HG02759 (cell line): ENCODE measurements around the gene GRM4.
"Not testable (repeated sequence)": the region's sequence is repeated elsewhere in the genome, so short reads cannot be mapped to it uniquely, and the experiment has no call there.

ENCODE experiments used
- ATAC-seq: cut with Tn5 transposase; IDR thresholded peaks from one replicate; pipeline ENCODE4 v1.9.1; 2021; ENCODE audit warnings: mild to moderate bottlenecking, moderate library complexity; ENCODE audit not compliant: unreplicated experiment

Gene GRM4

DNA sequence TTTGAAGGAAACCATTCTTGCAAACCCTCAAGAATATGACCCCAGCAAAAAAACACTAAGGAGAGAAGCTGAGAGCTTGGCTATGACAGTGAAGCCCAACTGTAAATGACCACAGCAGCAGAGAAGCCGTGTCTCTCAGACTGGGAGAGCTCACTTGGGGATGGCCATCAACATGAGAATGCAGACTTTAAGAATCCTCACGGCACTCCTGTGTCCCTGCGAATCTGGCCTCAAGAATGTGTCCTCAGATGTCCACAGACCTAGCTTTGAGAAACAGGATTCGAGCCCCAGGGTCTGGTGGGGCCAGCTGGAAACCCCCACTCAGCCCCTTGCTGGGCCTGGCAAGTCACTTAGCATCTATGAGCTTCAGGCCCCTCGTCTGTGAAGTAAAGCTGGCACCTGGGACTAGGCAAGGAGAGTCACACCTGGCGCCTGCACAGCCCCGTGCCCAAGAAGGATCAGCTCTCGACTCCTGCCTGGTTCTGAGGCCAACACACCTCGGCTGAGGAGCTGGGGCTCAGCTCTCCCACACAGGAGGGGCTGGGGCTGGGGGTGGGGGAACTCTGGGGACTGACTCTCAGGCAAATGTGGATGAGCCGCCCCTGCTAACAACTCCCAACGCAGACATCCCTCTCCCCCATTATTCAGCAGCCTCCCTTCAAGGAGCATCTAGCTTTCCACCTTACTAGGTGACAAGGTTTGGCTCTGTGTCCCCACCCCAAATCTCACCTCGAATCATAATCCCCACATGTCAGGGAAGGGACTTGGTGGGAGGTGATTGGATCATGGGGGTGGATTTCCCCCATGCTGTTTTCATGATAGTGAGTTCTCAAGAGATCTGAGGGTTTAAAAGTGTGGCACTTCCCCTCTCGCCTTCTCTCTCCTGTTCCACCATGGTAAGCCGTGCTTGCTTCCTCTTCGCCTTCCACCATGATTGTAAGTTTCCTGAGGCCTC, 97.7 kb downstream of the GRM4 start:
- no peak for ATAC-seq

DNA sequence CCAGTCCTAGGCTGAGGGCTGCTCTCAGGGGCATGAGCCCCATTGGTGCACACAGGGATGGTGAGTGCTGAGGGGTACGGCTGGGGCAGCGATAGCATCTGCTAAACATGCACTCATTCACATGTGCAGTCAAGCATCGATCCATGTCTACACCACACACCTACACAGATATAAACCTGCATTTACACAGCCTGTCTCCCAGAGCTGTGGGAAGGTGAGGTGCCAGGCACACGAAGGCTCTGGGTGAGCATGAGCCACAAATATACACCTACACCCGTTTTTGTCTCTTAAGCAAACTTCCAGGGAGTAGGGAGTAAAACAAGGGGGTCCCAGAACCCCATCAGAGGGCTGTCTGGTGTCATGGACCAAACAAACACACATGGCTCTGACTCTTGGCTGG, 99.3 kb downstream of the GRM4 start:
- ATAC-seq = no peak

DNA sequence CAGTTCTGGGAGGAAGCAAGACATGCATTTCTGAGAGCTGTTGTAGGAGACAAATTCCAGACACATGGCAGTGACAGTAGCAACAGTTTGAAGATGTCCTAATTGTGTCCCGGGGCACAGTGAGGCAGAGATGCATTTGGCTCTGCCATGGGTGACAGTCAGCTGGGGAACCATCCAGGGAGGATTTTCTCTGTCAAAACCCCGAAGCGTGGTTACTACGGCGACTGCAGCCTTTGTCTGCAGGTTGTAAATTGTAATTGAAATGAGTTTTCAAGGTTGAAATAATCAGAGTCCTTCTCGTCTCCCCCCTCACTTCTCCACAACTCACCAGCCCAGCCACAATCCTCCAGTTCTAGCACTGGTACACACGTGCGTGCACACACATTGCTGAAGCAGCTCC, 100.1 kb downstream of the GRM4 start:
- ATAC-seq = no peak

DNA sequence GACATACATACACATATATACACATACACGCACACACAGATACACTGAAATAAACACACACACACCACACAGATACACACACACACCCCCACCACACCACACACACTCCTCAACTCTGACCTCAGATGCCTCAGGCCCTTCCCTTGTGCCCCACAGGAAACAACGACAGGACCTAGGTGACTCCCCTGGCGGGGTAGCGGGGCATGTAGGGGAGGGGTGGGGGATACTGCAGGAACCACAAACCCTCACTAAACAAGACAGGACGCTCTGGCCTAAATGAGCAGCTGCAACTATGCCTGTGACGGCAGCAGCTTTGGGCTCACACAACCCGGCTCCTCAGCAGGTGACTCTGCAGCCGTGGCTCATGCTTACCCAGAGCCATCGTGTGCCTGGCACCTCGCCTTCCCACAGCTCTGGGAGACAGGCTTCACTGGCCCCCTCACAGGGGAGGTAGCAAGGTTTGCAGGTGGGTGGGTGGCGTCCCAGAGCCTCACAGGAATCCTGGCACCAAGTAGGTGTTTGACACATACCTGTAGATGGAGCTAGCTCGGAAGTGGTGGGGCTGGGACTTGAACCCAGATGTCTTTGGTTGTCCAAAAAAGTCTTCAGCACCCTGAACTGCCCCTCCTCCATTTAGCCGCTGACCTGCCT, 100.8 kb downstream of the GRM4 start:
- ATAC-seq = no peak

DNA sequence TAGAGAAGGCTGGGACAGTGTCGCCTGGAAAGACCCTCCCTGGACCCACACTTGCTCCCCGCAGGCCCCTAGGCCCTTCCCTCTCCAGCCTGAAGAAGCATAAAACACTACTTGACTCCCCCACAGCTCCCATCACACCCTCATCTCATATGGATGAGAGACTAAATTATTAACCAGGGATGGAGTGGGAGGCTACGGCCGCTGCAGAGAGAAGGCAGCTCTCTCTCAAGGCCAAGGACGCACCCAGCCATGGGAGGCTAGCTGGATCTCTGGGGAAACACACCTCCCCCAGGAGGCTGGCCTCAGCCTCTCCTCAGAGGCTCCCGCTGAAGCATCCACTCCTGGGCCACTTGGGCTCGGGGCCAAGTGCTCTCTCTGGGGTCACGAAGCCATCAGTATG, 102.5 kb downstream of the GRM4 start:
- no peak for ATAC-seq

DNA sequence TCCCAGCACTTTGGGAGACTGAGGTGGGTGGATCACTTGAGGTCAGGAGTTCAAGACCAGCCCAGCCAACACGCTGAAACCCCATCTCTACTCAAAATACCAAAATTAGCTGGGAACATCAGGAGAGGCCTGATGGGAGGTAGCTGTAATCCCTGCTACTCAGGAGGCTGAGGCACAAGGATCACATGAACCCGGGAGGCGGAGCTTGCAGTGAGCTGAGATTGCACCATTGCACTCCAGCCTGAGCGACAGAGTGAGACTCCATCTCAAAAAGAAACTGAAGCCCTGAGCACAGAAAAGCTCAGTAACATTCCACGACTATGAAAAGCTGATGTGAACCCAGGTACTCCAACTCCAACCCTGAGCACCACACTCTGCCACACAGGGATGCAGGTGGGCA, 103.9 kb downstream of the GRM4 start:
- ATAC-seq = not testable (repeated sequence)

DNA sequence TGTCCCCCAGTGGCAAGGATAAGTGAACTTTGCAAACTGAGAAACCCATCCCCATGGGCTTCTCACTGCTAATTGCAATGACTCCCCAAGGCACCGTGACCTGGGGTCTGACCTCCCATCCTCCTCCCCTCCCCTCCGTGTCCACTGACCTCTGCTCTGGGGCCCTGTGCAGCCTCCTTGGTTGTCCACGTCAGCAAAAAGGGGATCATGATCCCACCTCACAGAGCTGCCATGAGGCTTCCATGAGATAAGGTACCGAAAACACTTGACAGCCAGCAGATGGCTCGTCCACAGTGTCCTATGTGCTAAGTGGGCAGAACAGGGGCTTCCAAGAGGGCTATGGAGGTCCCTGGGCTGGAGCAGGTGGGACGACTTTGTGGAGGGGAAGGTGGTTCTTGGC, 104.5 kb downstream of the GRM4 start:
- no peak for ATAC-seq

DNA sequence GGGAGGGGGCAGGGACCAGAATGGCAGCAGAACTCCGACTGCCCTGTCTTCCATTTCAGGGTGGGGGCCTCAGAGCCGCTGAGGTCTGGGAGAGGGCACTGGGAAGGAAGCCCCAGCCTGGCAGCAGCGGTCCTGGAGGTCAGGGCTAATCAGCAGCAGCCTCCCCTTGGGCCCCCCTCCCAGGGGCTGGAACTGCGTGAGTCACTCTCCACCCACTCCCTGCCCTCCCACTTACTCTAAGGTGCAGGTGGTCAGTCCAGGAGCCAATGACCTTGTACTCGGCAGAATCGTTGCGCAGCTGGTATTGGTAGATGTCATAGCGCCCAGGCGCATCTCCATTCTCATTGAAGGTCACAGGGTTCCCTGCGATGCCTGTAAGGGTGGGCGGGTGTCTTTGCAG, 105.9 kb downstream of the GRM4 start:
- ATAC-seq = no peak

DNA sequence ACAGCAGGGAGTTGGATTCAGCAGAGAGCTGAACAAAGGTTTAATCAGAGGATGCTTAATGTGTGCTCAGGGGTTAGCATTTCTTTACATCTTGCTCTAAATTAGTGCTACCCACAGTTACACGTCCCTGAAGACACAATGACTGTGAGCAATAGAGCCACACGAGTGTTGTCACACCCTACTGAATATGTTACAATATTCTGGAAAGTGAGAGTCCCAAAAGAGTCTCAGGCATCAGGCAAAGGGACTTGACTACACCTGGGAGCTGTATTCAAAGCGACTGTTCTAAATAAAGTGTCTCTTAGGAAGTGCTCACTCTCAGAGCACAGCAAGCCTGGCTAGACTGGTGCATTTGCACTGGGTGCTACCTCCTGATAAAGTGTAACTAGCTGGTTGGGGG, 108.7 kb downstream of the GRM4 start:
- no peak for ATAC-seq

DNA sequence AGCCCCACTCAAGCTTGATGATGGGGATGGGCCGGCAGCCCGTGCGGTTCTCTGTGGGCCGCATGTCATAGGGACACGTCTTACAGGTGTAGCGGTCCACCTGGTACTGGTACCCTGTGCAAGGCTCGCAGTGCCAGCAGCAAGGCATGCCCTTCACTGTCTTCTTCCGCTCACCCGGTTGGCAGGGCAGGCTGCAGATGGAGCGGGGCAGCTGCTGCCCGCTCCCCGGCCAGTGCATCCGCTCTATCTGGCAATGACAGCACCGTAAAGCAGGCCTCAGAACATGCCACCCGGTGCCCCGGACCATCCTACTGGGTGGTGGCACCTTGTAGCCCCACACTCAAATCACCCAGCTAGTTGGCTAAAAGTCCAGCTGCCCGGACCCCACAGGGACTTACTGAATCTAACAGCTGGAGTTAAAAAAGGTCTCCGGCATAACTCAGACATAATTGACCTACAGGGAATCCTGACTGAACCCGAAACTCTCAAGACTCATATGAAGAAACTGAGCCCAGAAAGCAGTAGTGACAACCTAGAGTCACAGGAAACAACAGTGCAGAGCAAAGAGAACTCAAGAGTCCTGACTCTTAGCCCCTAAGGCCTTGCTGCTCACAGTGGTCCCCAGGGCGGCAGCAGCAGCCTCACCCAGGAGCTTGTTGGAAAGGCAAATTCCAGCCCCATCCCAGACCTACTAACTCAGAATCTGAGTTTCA, 109.4 kb downstream of the GRM4 start:
- ATAC-seq = no peak

DNA sequence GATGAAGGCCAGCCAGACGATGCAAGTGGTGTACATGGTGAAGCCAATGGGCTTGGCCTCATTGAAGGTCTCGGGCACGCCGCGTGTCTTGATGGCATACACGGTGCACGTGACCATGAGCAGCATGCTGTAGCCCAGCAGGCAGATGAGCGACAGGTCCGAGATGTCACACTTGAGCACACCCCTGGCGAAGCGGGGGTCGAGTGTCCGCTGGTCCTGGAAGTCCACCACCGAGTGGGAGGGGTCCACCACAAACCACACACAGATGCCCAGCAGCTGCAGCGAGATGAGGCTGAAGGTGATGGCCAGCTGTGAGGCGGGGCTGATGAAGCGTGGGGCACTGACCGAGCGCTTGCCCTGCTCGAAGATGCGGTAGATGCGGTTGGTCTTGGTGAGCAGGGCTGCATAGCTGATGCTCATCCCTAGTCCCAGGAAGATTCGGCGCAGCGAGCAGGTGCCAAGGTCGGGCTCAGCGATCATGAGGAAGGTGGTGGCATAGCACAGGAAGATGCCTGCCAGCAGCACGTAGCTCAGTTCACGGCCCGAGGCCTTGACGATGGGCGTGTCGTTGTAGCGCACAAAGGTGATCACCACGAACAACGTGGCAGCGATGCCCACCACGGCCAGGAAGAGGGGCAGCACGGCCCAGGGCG, 110.1 kb downstream of the GRM4 start:
- ATAC-seq = no peak

DNA sequence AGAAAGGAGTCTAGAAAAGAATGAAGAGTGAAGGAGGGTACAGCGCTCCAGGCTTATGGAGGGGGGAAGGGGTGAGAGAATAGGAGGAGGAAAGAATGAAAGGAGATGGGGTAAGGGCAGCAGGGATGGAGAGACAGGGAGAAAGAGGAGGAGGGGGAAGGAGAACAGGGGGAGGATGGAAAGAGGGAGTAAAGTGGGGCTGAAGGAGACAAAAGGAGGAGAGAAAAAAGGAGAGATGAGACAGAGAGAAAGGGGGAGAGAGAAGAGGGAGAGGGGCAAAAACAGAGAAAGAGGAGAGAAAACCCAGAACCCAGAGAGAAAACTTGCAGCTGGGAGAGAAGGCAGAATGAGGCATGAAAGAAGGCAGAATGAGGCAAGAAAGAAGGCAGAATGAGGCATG, 110.7 kb downstream of the GRM4 start:
- ATAC-seq = no peak

DNA sequence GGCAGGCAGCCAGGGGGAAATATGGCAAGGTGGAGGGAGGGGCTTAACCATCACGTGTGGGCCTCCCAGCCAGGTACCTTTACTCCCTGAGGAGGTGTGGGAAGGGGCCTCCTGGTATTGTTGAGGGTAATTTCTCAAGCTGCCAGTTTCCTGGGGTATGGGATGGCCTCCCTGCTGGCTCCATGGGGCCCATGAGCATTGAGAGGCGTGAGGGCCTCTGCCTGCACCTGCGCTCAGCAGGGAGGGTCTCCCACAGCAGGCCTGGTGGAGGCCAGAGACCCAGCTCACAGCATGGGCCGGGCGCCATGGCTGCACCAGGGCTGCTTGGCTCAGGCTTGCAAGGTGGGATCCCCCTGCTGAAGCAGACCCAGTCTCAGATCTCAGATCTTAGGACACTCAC, 113.0 kb downstream of the GRM4 start:
- no peak for ATAC-seq

DNA sequence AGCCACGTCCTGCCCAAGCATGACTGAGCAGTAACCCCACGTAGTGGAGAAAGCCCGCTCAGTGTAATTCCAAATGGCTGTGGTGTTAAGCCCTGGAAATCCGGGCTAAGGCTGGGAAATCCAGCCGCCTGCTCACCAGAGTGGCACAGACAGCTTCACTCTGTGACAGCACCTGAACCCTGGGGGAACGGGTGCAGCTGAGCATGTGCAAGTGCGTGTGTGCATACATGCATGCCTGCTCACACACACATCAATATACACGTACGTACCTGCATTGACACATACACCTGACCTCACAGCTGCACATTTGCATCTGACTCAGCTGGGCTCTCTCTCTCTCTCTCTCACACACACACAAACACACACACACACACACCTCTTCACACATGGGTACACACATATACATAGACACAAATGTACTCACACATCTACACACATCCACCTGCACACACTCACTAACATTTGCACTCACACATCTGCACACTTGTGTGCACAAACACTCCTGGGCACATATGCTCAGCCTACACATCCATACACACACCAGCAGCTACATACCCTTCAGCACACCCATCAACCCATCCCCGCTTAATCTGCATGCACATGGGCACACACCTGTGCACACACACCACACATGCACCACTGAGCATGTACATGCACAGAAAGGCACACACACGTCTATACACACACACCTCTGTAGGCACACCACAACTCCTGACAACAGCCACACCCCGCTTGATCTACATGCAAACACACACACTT, 114.1 kb downstream of the GRM4 start:
- ATAC-seq = no peak

DNA sequence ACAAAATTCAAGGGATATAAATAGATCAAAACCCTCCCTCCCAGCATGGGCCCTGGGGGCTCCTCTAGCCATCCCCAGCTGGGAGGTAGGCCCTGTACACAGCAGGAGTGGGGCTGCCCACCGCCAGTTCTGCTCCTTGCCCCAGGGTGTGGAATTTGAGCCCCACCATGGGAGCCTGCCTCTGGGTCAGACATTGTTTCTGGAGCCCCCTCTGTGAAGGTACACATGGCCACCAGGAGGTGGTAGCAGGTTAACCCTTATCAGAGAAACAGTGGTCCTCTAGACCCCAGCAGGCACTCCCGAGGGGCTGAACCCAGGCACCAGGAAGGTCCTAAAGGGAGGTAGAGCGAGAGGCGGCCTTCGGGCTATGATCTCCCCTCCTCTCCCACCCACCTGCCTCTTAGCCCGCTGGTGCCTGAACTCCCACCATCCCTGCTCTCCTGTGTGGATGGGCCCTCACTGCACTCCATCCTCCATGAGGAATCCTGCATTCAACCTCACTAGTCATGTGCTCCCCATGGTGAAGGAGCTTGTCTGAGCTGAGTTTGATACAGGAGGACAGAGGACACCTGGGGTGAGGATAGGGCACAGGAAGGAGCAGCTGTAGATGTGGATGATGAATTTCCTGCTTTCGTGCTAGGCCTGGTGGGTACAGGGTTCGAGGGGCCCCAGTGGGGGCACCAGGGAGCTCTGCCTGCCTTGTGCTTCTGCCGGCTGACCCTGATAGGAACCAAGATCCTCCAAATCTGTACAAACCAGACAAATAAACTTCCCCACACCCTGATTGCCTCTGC, 114.9 kb downstream of the GRM4 start:
- ATAC-seq = no peak

DNA sequence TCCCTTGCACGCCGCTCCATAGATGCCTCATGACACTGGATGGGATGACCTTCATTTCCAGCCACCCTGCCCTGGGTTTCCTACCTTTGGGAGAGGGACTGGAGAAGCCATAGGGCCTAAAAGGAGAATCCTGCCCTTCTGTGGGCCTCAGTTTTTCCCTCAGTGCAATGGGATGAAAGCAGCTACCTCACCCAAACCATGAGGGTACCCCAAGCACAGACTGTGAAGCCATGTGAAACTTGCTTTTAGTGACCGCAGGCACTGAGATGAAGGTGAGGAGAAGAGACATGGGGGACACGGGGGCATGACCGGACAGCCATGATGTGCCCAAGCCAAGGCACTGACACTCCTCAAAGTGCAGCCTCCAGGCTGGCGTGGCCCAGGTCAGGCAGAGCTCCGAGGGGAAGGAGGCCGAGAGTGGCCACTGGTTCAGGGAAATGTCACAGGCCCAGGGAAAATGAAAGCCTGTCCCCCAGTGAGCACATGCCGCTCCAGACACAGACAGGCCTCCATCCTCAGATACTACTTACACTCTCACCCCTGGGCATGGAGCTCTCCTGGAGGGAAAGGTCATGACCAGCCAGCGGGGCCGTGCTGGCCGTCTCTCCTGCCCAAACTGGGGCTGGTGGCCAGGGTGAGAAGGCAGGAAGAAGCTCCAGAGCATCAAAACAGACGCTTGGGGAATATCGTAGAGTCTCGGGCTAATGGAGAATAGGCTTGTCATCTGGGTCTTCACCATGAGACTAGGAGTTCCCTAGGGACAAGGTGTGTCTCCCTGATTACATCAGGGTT, 116.2 kb downstream of the GRM4 start:
- ATAC-seq = no peak

DNA sequence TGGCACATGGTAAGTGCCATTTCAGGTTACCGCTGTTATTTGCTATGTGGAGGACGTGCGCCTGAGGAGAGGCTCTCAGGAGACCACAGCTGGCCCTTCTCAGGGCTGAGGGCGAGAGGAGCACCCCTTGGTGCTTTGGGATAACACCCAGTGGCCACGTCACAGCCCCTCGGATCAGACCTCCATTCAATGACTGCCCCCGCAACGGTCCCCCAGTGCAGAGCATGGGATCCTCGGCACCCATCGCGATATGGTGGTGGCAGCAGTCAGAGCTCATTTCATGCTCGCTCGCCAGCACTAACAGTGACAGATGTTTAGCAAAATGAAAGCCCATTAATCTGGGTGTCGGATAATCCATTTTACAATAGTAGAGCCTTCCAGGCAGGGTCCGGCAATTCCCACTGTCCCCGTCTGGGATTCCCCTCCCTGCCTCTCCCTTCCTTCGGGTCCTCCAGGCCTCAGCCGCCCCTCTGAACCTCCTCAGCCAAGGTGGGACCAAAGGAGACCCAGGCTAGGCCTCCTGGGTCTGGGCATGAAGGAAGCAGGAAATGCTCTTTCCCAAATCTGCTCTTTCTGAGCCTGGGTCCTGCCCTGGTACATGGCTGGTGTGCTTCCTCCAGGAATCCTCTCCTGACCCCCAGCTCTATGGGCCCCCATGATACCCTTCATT, 117.1 kb downstream of the GRM4 start:
- ATAC-seq = no peak

DNA sequence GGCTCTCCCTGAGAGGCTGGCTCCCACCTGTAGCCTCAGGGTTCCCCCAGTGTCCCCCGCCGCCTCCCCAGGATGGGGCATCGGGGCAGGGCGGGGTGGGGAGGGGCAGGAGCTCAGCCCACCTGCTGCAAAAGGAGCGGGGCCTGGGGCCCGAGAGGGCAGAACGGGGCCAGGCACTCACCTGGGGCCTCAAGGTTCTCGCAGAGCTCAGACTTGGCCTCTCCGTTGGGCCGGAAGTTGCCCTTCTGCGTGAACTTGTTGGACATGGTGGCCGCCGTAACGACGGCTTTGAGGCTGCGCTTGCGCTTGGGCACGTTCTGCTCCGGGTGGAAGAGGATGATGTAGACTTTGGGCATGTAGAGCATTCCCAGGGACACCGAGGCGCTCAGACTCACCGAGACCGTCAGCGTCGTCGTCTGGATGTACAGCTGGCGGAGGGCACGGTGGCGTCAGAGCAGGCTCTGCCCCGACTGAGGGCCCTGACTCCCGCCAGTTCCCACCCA, 117.9 kb downstream of the GRM4 start:
- no peak for ATAC-seq
